ENCODE data around the gene ANKDD1A. TPM values are rescaled to one million over a fixed set of nuclear protein-coding genes. Genes with fewer than 3 reads are reported as not detected.

The ANKDD1A gene
- total and polyA plus RNA-seq, 4 donors, result 2.3 to 6.8 (median 4.2) TPM

- ATAC-seq (ENCODE audit: insufficient read depth, low FRiP score), result no peak
- Histone ChIP-seq H3K27me3 (ENCODE audit: control insufficient read depth in 3 of 3, insufficient read depth in 3 of 3, low read length in 2 of 3) (no peaks in the 10 kb centered on the region), H3K27ac (ENCODE audit: low read depth in 1 of 2, low read length in 1 of 2) (no peak overlapping the region), H3K36me3 (ENCODE audit: control insufficient read depth in 4 of 4, insufficient read depth in 4 of 4, low read length in 4 of 4) (peaks cover 0 to 3% (median 0%) of the 10 kb centered on the region in 4 donors), H3K9me3 (ENCODE audit: control insufficient read depth in 4 of 4, insufficient read depth in 3 of 4, low read length in 3 of 4) (no peaks in the 10 kb centered on the region), H3K4me3 (no peak overlapping the region), H3K9ac (ENCODE audit: insufficient read depth in 1 of 2, low read length in 2 of 2) (no peak overlapping the region), H3K4me1 (ENCODE audit: control insufficient read depth in 5 of 5, insufficient read depth in 5 of 5, low read length in 5 of 5) (no peaks in the 10 kb centered on the region)
- WGBS, 2 donors, result 87 to 94% methylated on average over 11 of the region's 11 CpGs
- TF ChIP-seq, protein P1, sequence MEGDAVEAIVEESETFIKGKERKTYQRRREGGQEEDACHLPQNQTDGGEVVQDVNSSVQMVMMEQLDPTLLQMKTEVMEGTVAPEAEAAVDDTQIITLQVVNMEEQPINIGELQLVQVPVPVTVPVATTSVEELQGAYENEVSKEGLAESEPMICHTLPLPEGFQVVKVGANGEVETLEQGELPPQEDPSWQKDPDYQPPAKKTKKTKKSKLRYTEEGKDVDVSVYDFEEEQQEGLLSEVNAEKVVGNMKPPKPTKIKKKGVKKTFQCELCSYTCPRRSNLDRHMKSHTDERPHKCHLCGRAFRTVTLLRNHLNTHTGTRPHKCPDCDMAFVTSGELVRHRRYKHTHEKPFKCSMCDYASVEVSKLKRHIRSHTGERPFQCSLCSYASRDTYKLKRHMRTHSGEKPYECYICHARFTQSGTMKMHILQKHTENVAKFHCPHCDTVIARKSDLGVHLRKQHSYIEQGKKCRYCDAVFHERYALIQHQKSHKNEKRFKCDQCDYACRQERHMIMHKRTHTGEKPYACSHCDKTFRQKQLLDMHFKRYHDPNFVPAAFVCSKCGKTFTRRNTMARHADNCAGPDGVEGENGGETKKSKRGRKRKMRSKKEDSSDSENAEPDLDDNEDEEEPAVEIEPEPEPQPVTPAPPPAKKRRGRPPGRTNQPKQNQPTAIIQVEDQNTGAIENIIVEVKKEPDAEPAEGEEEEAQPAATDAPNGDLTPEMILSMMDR (IDR thresholded peaks at IDR 0.05; ENCODE audit: control extremely low read depth, extremely low read depth), result no peak
- no peak for DNase-seq
Observed at GRCh38 chr15:64949383-64950186, 37.9 kb downstream of the ANKDD1A start.

DNA sequence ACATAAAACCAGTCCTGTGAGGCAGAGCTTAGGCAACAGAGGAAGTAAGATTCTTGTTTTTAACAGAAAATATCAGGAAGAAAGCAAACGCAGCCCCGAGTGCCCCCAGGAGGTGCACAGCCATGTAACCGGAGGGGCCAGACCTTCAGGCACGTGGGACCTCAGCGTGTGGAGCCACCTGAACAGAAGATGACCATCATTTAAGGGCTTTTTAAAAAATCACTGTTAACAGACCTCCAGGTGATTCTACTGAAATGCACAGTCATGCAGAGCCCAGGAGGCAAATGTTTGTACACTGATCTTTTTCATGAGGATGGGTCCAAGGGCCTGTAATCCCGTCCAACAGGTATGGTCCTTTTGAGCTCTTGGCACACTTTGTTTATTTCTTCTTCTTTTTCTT, 39.2 kb downstream of the ANKDD1A start:
- Histone ChIP-seq H3K9ac (ENCODE audit: insufficient read depth in 1 of 2, low read length in 2 of 2) (no peak overlapping the region), H3K36me3 (ENCODE audit: control insufficient read depth in 4 of 4, insufficient read depth in 4 of 4, low read length in 4 of 4) (peaks cover 6 to 10% (median 8%) of the 10 kb centered on the region in 4 donors), H3K4me3 (no peak overlapping the region), H3K4me1 (ENCODE audit: control insufficient read depth in 5 of 5, insufficient read depth in 5 of 5, low read length in 5 of 5) (no peaks in the 10 kb centered on the region), H3K27me3 (ENCODE audit: control insufficient read depth in 3 of 3, insufficient read depth in 3 of 3, low read length in 2 of 3) (no peaks in the 10 kb centered on the region), H3K27ac (ENCODE audit: low read depth in 1 of 2, low read length in 1 of 2) (no peak overlapping the region), H3K9me3 (ENCODE audit: control insufficient read depth in 4 of 4, insufficient read depth in 3 of 4, low read length in 3 of 4) (no peaks in the 10 kb centered on the region)
- ATAC-seq (ENCODE audit: insufficient read depth, low FRiP score) (no peak), DNase-seq (peak in 1 of 3 donors; percentile 2)
- TF ChIP-seq, protein P1 (IDR thresholded peaks at IDR 0.05; ENCODE audit: control extremely low read depth, extremely low read depth), result no peak
- WGBS, 2 donors, result 44 to 65% methylated on average over 6 of the region's 6 CpGs

DNA sequence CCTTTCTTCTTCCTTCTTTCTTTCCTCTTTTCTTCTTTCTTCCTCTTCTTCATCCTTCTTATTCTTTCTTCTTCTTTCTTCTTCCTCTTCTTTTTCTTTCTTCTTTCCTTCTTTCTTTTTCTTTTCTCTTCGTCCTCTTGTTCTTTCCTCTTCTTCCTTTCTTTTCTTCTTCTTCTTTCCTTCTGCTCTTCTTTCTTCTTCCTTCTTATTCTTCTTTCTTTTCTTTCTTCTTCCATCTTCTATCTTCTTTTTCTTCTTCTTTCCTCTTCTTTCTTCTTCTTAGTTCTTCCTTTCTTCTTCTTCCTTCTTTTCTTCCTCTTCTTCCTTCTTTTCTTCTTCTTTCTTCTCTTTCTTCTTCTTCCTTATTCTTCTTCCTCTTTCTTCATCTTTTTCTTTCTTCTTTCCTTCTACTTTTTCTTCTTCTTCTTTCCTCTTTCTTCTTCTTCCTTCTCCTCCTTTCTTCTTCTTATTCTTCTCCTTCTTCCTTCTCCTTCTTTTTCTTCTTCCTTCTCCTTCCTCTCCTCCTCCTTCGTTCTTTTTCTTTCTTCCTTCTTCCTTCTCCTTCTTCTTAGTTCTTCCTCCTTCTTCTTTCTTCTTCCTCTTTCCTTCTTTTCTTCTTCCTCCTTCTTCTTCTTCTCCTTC, 40.2 kb downstream of the ANKDD1A start:
- no peak for DNase-seq
- Histone ChIP-seq H3K36me3 (ENCODE audit: control insufficient read depth in 4 of 4, insufficient read depth in 4 of 4, low read length in 4 of 4) (peaks cover 8 to 15% (median 13%) of the 10 kb centered on the region in 4 donors), H3K9ac (ENCODE audit: insufficient read depth in 1 of 2, low read length in 2 of 2) (no peak overlapping the region), H3K9me3 (ENCODE audit: control insufficient read depth in 4 of 4, insufficient read depth in 3 of 4, low read length in 3 of 4) (no peaks in the 10 kb centered on the region), H3K4me3 (no peak overlapping the region), H3K27ac (ENCODE audit: low read depth in 1 of 2, low read length in 1 of 2) (no peak overlapping the region), H3K27me3 (ENCODE audit: control insufficient read depth in 3 of 3, insufficient read depth in 3 of 3, low read length in 2 of 3) (no peaks in the 10 kb centered on the region), H3K4me1 (ENCODE audit: control insufficient read depth in 5 of 5, insufficient read depth in 5 of 5, low read length in 5 of 5) (no peaks in the 10 kb centered on the region)
- 80 to 96% methylated on average over 2 of the region's 2 CpGs for WGBS, 2 donors
- TF ChIP-seq, protein P1 (IDR thresholded peaks at IDR 0.05; ENCODE audit: control extremely low read depth, extremely low read depth), result no peak
- no peak for ATAC-seq (ENCODE audit: insufficient read depth, low FRiP score)
